Measurements from ENCODE around the gene NUP205. TPM values are rescaled to one million over a fixed set of nuclear protein-coding genes. Genes with fewer than 3 reads are reported as not detected.

NUP205 gene, protein sequence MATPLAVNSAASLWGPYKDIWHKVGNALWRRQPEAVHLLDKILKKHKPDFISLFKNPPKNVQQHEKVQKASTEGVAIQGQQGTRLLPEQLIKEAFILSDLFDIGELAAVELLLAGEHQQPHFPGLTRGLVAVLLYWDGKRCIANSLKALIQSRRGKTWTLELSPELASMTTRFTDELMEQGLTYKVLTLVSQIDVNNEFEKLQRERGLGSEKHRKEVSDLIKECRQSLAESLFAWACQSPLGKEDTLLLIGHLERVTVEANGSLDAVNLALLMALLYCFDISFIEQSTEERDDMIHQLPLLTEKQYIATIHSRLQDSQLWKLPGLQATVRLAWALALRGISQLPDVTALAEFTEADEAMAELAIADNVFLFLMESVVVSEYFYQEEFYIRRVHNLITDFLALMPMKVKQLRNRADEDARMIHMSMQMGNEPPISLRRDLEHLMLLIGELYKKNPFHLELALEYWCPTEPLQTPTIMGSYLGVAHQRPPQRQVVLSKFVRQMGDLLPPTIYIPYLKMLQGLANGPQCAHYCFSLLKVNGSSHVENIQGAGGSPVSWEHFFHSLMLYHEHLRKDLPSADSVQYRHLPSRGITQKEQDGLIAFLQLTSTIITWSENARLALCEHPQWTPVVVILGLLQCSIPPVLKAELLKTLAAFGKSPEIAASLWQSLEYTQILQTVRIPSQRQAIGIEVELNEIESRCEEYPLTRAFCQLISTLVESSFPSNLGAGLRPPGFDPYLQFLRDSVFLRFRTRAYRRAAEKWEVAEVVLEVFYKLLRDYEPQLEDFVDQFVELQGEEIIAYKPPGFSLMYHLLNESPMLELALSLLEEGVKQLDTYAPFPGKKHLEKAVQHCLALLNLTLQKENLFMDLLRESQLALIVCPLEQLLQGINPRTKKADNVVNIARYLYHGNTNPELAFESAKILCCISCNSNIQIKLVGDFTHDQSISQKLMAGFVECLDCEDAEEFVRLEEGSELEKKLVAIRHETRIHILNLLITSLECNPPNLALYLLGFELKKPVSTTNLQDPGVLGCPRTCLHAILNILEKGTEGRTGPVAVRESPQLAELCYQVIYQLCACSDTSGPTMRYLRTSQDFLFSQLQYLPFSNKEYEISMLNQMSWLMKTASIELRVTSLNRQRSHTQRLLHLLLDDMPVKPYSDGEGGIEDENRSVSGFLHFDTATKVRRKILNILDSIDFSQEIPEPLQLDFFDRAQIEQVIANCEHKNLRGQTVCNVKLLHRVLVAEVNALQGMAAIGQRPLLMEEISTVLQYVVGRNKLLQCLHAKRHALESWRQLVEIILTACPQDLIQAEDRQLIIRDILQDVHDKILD (N-terminal part only)
- total RNA-seq = 10 to 100 TPM; 27.4 to 41.9 (median 33.1) TPM

DNA sequence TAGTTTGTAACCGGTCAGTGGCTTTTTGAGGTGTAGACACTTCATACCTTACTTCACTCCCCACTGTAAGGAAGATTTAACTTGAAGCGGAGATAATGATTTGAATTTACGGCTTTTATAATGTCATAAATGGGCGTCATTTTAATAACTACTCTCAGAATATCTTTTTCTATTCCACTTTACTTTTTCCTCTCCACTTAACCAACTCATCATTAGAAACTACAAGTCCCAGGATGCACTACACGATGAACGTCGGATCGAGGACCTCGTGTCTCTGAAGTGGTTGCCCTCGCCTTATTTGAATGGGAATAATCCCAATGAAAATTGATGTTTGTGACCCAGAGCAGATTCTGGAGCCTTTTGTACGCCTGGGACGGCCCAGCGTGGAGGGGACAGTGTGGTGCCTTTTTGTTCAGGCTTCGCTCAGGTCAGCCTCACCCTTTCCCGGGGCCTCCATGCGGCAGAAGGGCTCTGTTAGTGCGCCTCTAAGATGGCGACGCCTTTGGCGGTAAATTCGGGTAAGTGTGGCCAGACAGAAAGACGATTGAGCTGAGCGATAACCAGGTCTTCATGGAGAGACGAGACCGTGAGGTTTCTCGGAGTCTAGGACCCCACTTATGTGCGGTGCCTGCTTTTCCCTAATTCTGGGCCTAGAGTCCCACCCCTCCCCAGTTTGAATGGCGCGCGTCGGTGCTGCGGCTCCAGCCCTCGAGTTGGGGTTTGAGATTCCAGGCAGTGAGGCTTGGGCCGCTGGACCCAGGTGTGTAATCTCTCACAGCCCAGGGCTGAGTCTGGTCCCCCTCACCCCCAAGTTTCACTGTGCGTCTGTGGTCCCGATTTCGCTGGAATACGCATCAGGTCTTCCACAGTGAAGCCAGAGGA lies at the start of gene NUP205:
Gene NUP205, plus strand, starts transcription at position 463 of the 882 bp plus-strand sequence. Its CDS starts 28 bp downstream, at position 491.
- TF ChIP-seq, protein P1, sequence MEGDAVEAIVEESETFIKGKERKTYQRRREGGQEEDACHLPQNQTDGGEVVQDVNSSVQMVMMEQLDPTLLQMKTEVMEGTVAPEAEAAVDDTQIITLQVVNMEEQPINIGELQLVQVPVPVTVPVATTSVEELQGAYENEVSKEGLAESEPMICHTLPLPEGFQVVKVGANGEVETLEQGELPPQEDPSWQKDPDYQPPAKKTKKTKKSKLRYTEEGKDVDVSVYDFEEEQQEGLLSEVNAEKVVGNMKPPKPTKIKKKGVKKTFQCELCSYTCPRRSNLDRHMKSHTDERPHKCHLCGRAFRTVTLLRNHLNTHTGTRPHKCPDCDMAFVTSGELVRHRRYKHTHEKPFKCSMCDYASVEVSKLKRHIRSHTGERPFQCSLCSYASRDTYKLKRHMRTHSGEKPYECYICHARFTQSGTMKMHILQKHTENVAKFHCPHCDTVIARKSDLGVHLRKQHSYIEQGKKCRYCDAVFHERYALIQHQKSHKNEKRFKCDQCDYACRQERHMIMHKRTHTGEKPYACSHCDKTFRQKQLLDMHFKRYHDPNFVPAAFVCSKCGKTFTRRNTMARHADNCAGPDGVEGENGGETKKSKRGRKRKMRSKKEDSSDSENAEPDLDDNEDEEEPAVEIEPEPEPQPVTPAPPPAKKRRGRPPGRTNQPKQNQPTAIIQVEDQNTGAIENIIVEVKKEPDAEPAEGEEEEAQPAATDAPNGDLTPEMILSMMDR (IDR thresholded peaks at IDR 0.05) = peak in 5 of 6 experiments; percentile 12 to 57 (median 30)
- TF ChIP-seq EP300 (IDR thresholded peaks at IDR 0.05) (no peak), POLR2A (IDR thresholded peaks at IDR 0.05) (peak in 2 of 4 donors; percentile 38 to 41), POLR2AphosphoS5 (IDR thresholded peaks at IDR 0.05) (peak; percentile 54 to 60)
- ATAC-seq (ENCODE audit: low FRiP score in 2 of 2) = peak; percentile 94 to 98
- H3K27me3 ChIP-seq = no peaks in the 10 kb centered on the region
- H3K4me1 ChIP-seq = peaks cover 9 to 30% (median 13%) of the 10 kb centered on the region in 4 donors
- no peaks in the 10 kb centered on the region for H3K36me3 ChIP-seq
- peak within 1 kb of the TSS; percentile 75 to 95 (median 92) for H3K4me3 ChIP-seq
- DNase-seq = peak; percentile 54 to 61
- H3K27ac ChIP-seq = peak within 1 kb of the TSS; percentile 91 to 98 (median 93)
- no peaks in the 10 kb centered on the region for H3K9me3 ChIP-seq
- 4 to 5% methylated on average over 16 to 38 of the region's 38 CpGs for WGBS, 2 donors

DNA sequence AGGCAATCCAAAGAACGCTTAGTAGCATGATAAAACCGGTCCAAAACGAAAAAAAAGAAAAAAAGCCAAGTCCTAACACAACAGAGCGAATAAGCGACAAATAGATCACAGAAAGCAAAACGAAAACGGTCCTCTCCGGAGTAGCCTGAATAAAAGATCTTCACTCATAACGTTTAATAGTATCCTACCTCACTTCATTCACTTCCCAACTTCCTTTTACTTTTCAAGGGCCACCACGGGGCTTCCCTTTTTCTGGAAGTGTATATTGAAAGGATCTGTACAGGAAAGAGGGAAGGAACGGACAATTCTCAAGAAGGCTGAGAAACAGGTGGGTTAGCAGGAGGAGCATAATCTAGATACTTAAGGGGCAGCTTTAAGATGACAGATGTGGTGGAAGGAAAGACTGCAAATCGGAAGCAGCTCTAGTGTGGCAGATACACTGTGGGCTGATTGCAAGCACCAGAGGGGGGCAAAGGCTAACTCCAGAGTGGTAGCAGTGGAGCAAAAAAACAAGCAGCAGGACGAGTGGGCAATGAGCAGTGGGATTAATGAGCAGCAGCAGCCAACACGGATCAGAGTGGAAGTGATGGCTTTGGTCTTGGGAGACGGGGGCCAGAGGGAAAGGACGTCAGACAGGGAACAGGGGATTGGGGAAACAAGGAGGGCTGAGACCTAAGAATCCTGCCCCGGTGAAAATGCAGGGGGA lies 48.7 kb upstream of the NUP205 start:
- Histone ChIP-seq H3K36me3 (no peaks in the 10 kb centered on the region), H3K4me3 (peak overlapping the region; percentile 61 to 80 (median 64)), H3K27ac (peak overlapping the region; percentile 88 to 94 (median 92)), H3K27me3 (no peaks in the 10 kb centered on the region), H3K4me1 (peaks cover 21 to 28% (median 27%) of the 10 kb centered on the region in 4 donors), H3K9me3 (no peaks in the 10 kb centered on the region)
- 0 to 1% methylated on average over 17 of the region's 17 CpGs for WGBS, 2 donors
- ATAC-seq (ENCODE audit: low FRiP score in 2 of 2) (peak; percentile 13 to 27), DNase-seq (peak in 1 of 2 donors; percentile 26)
- TF ChIP-seq POLR2A (IDR thresholded peaks at IDR 0.05) (no peak), POLR2AphosphoS5 (IDR thresholded peaks at IDR 0.05) (peak in 1 of 2 donors; percentile 8), EP300 (IDR thresholded peaks at IDR 0.05) (no peak)
- TF ChIP-seq, protein P1 (IDR thresholded peaks at IDR 0.05) = no peak

DNA sequence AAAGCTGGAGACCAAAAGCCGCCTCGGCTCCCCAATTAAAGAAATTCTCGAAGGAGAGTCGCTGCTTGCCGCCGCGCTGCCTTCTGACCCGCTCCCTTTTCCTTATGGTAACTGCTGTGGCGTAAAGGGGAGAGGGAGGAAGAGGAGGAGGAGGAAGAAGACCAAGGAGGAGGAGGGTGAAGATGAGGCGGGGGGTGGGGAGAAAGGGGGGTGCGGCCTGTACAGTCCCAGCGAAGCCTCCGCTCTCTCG lies 48.2 kb upstream of the NUP205 start:
- Histone ChIP-seq H3K27ac (peak overlapping the region; percentile 88 to 94 (median 92)), H3K4me3 (peak overlapping the region; percentile 61 to 80 (median 64)), H3K4me1 (peaks cover 21 to 28% (median 27%) of the 10 kb centered on the region in 4 donors), H3K9me3 (no peaks in the 10 kb centered on the region), H3K36me3 (no peaks in the 10 kb centered on the region), H3K27me3 (no peaks in the 10 kb centered on the region)
- peak in 1 of 2 donors; percentile 86 for ATAC-seq (ENCODE audit: low FRiP score in 2 of 2)
- 0% methylated on average over 14 of the region's 14 CpGs for WGBS, 2 donors
- DNase-seq = no peak
- no peak for TF ChIP-seq EP300 (IDR thresholded peaks at IDR 0.05)
- TF ChIP-seq, protein P1 (IDR thresholded peaks at IDR 0.05) = no peak
- TF ChIP-seq POLR2A (IDR thresholded peaks at IDR 0.05) = no peak
- TF ChIP-seq POLR2AphosphoS5 (IDR thresholded peaks at IDR 0.05) = no peak
